Measurements from ENCODE around the gene MT1F.

MT1F gene

DNA sequence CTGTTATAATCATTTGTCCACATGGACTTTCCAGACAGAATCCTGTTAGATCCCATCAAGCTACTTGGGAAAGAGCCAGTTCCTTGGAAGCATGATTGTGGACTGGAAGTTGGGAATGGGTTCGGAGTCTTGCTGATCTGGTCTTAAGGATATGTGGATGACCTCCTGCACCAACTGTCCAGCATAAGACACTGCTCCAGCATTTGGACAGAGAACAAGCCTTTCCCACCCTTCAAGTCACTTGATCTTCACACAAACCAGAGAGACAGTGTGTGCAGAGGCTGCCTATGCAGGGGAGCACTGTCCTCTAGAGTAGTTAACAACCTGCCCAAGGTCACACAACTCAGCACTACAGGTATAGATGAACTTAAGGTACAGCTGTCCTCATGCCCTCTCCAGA is 11.9 kb upstream of the MT1F start:
- Histone ChIP-seq H3K4me3 (ENCODE audit: low read depth in 1 of 2, low read length in 2 of 2) (no peak overlapping the region), H3K79me2 (ENCODE audit: insufficient read depth, low read length) (no peaks in the 10 kb centered on the region), H3K9me3 (ENCODE audit: insufficient read depth, low read length, severe bottlenecking) (no peaks in the 10 kb centered on the region), H2AFZ (ENCODE audit: low read depth, low read length) (no peak overlapping the region), H3K36me3 (ENCODE audit: insufficient read depth, low read length) (no peaks in the 10 kb centered on the region), H3K27me3 (ENCODE audit: insufficient read depth, low read length, poor library complexity) (peaks cover 46% of the 10 kb centered on the region), H3K4me1 (ENCODE audit: insufficient read depth, low read length) (no peaks in the 10 kb centered on the region), H3K9ac (ENCODE audit: low read depth, low read length) (no peak overlapping the region), H4K20me1 (ENCODE audit: insufficient read depth, low read length) (no peaks in the 10 kb centered on the region), H3K27ac (ENCODE audit: low read length) (no peak overlapping the region), H3K4me2 (ENCODE audit: insufficient read depth, low read length) (no peak overlapping the region)
- DNase-seq (no peak), ATAC-seq (ENCODE audit: insufficient read depth, low read depth) (no peak)
- no peak for TF ChIP-seq EZH2 (IDR thresholded peaks at IDR 0.05; ENCODE audit: borderline replicate concordance, low read depth, low read length, severe bottlenecking)
- TF ChIP-seq, protein P1, sequence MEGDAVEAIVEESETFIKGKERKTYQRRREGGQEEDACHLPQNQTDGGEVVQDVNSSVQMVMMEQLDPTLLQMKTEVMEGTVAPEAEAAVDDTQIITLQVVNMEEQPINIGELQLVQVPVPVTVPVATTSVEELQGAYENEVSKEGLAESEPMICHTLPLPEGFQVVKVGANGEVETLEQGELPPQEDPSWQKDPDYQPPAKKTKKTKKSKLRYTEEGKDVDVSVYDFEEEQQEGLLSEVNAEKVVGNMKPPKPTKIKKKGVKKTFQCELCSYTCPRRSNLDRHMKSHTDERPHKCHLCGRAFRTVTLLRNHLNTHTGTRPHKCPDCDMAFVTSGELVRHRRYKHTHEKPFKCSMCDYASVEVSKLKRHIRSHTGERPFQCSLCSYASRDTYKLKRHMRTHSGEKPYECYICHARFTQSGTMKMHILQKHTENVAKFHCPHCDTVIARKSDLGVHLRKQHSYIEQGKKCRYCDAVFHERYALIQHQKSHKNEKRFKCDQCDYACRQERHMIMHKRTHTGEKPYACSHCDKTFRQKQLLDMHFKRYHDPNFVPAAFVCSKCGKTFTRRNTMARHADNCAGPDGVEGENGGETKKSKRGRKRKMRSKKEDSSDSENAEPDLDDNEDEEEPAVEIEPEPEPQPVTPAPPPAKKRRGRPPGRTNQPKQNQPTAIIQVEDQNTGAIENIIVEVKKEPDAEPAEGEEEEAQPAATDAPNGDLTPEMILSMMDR (IDR thresholded peaks at IDR 0.05; ENCODE audit: borderline replicate concordance, extremely low read depth, low read length, poor library complexity, severe bottlenecking): no peak

DNA sequence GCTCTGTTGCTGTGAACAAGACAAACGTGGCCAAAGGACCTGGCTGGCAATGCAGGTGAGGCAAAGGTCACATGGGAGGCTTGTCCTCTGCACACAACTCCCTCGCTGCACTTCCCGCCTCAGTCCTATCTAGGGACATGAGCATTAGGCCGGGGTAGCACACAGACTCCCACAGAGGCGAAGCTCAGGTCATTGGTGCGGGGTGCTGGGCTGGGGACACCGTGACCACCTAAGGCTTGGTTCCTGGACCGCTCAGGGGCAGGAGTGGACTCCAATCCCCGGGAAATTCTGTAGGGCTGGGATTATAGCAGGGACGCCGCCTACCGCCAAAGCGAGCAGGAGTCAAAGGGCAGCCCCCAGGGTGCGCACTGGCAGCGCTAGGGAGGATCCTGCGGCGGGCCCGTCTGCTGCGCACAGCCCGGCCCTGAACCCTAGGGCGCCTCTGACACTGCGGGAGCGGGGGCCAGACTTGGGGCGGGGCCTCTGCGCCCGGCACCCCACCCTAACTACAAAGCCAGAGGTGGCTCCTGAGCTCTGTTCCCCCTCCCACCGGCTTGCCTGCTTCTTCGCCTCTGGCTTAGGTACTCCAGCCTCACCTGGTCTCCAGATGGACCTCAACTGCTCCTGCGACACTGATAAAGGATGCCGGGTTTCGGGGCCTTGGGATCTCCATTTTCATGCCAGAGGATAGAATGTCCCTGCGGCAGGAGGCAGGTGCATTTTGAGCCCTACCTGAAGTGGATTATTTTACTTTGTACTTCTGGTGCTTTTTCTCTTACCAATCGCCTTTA is 9.9 kb upstream of the MT1F start:
- no peak for TF ChIP-seq EZH2 (IDR thresholded peaks at IDR 0.05; ENCODE audit: borderline replicate concordance, low read depth, low read length, severe bottlenecking)
- TF ChIP-seq, protein P1 (IDR thresholded peaks at IDR 0.05; ENCODE audit: borderline replicate concordance, extremely low read depth, low read length, poor library complexity, severe bottlenecking): no peak

DNA sequence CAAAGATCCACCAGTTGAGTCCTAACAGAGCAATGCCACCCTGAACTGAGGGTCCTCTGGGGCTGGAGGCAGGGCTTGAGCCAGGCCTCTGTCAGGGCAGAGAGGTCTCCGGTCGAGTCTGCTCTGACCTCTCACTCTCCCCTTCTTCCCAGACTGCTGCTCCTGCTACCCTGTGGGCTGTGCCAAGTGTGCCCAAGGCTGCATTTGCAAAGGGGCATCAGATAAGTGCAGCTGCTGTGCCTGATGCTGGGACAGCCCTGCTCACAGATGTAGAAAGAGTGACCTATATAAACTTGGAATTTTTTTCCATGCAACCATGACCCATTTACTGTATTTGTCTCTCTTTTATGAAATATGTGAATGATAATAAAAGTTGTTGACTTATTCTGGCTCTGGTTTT is 8.5 kb upstream of the MT1F start:
- H3K27me3 ChIP-seq (ENCODE audit: insufficient read depth, low read length, poor library complexity): peaks cover 33% of the 10 kb centered on the region
- no peak overlapping the region for H3K4me3 ChIP-seq (ENCODE audit: low read depth in 1 of 2, low read length in 2 of 2)
- H3K36me3 ChIP-seq (ENCODE audit: insufficient read depth, low read length): no peaks in the 10 kb centered on the region
- H3K9ac ChIP-seq (ENCODE audit: low read depth, low read length): no peak overlapping the region
- H4K20me1 ChIP-seq (ENCODE audit: insufficient read depth, low read length): no peaks in the 10 kb centered on the region
- ATAC-seq (ENCODE audit: insufficient read depth, low read depth): no peak
- H3K9me3 ChIP-seq (ENCODE audit: insufficient read depth, low read length, severe bottlenecking): no peaks in the 10 kb centered on the region
- no peaks in the 10 kb centered on the region for H3K4me1 ChIP-seq (ENCODE audit: insufficient read depth, low read length)
- H3K4me2 ChIP-seq (ENCODE audit: insufficient read depth, low read length): no peak overlapping the region
- no peaks in the 10 kb centered on the region for H3K79me2 ChIP-seq (ENCODE audit: insufficient read depth, low read length)
- no peak for TF ChIP-seq EZH2 (IDR thresholded peaks at IDR 0.05; ENCODE audit: borderline replicate concordance, low read depth, low read length, severe bottlenecking)
- TF ChIP-seq, protein P1 (IDR thresholded peaks at IDR 0.05; ENCODE audit: borderline replicate concordance, extremely low read depth, low read length, poor library complexity, severe bottlenecking): no peak
- H2AFZ ChIP-seq (ENCODE audit: low read depth, low read length): no peak overlapping the region
- H3K27ac ChIP-seq (ENCODE audit: low read length): no peak overlapping the region
- no peak for DNase-seq

More for the DNA sequence above, 9.9 kb upstream of the MT1F start:
- no peaks in the 10 kb centered on the region for H3K79me2 ChIP-seq (ENCODE audit: insufficient read depth, low read length)
- no peak overlapping the region for H3K4me3 ChIP-seq (ENCODE audit: low read depth in 1 of 2, low read length in 2 of 2)
- ATAC-seq (ENCODE audit: insufficient read depth, low read depth): no peak
- no peak overlapping the region for H3K9ac ChIP-seq (ENCODE audit: low read depth, low read length)
- H4K20me1 ChIP-seq (ENCODE audit: insufficient read depth, low read length): no peaks in the 10 kb centered on the region
- DNase-seq: no peak
- H3K4me2 ChIP-seq (ENCODE audit: insufficient read depth, low read length): no peak overlapping the region
- no peaks in the 10 kb centered on the region for H3K36me3 ChIP-seq (ENCODE audit: insufficient read depth, low read length)
- H3K27ac ChIP-seq (ENCODE audit: low read length): no peak overlapping the region
- peaks cover 47% of the 10 kb centered on the region for H3K27me3 ChIP-seq (ENCODE audit: insufficient read depth, low read length, poor library complexity)
- no peak overlapping the region for H2AFZ ChIP-seq (ENCODE audit: low read depth, low read length)
- no peaks in the 10 kb centered on the region for H3K9me3 ChIP-seq (ENCODE audit: insufficient read depth, low read length, severe bottlenecking)
- H3K4me1 ChIP-seq (ENCODE audit: insufficient read depth, low read length): no peaks in the 10 kb centered on the region
